Ovary (tissue), 9 donors: ENCODE results near the gene RGS10. TPM values are rescaled to one million over a fixed set of nuclear protein-coding genes. Genes with fewer than 3 reads are reported as not detected.
A peak's percentile ranks its signal among the peaks of the same experiment; 100 is the strongest.

ENCODE experiments used
- DNase-seq, 5 donors: peaks; one replicate each; pipeline ENCODE4 v3.0.0-alpha.2; 2019 to 2020
- H3K27ac ChIP-seq, 2 donors: fragments of 200-600 bp; one replicate each; pipeline versions ENCODE4 v1.5.1 to v1.8.0; 2019 to 2022
- H3K27me3 ChIP-seq: fragments of 200-600 bp; one replicate; pipeline ENCODE4 v1.8.0; 2022
- H3K36me3 ChIP-seq: fragments of 200-600 bp; sonication (generic); one replicate; pipeline ENCODE4 v1.5.1; 2019
- H3K4me1 ChIP-seq: one replicate; pipeline ENCODE4 v1.8.1; 2013; ENCODE audit warnings: mild to moderate bottlenecking, moderate library complexity; ENCODE audit not compliant: insufficient read depth
- H3K4me3 ChIP-seq: fragments of 200-600 bp; sonication (generic); one replicate; pipeline ENCODE4 v1.5.1; 2017
- H3K9me3 ChIP-seq, 2 donors: fragments of 200-600 bp in 1 of 2; sonication (generic) in 1 of 2; one replicate each; pipeline versions ENCODE4 v1.5.1 to v1.8.1; 2013 to 2019; ENCODE audit warnings: mild to moderate bottlenecking in 1 of 2, moderate library complexity in 1 of 2
- CTCF ChIP-seq, 3 donors: fragments of 450-650 bp in 2 of 3; fragments of 200-600 bp in 1 of 3; IDR thresholded peaks; one replicate each; pipeline versions ENCODE4 v1.5.1 to v1.8.0; 2016 to 2022; ENCODE audit warnings: antibody characterized with exemption in 3 of 3, mild to moderate bottlenecking in 1 of 3
- EP300 ChIP-seq: sonication (generic); formaldehyde crosslinking; IDR thresholded peaks from one replicate; pipeline ENCODE4 v1.6.1; 2017; ENCODE audit warnings: antibody characterized with exemption
- POLR2A ChIP-seq: fragments of 450-650 bp; IDR thresholded peaks from one replicate; pipeline ENCODE4 v1.6.1; 2017; ENCODE audit warnings: antibody characterized with exemption, mild to moderate bottlenecking, moderate library complexity
- WGBS, 3 donors: extraction: QIAGEN DNeasy Blood & Tissue Kit in 1 of 3; methylation state at CpG; one replicate each; pipeline versions ENCODE4 v1.1.5 to v1.1.7; 2013 to 2017; 5-methylcytosine and 5-hydroxymethylcytosine counted together
- intact Hi-C, 4 donors: fragments of 100-400 bp; cut with DNase I; formaldehyde crosslinking; loops; one replicate each; pipeline versions ENCODE4 v1.11.0 to v1.15.1; 2022 to 2023
- polyA plus RNA-seq, 2 donors: library from polyadenylated mRNA; stranded (reverse); fragments of 200-250 nt in 1 of 2; fragments of 350-450 nt in 1 of 2; fragmentation: Illumina TruSeq in 1 of 2; extraction: RNeasy Lipid Tissue Mini Kit (QIAGEN cat#74804) in 1 of 2; gene quantifications; one replicate each; pipeline ENCODE4 v1.2.3, GENCODE V29; 2013 to 2014
- total RNA-seq, 7 donors: library from RNA; depleted of rRNA in 2 of 7; stranded (reverse); fragments of >200 nt in 2 of 7; fragmentation: NEBNext Ultra II Directional in 3 of 7; extraction: Animal tissue kit (Norgen Biotek cat#: 25700) in 3 of 7; gene quantifications; one replicate each; pipeline versions ENCODE4 v1.1.0 to v1.2.4, GENCODE V29; 2016 to 2023
- donor health status: DM: no; HTN: no; CAD: no; lungs with moderate emphysema.
- donor health status: DM: no; HTN: no; CAD: no.
- donor health status: Bipolar disorder and iron deficiency.
- donor health status: DM: yes; HTN: yes; CAD: no.
- donor health status: DM: no; HTN: no; CAD: no.
- donor health status: DM: yes; HTN: yes; CAD: no.

Gene RGS10
- total and polyA plus RNA-seq, 9 donors, result 7.6 to 63.3 (median 20.4) TPM

GRCh38 chr10:119509909-119510451 lies 32.5 kb downstream of the RGS10 start:
- Histone ChIP-seq H3K4me3 (no peak overlapping the region), H3K27ac (no peak overlapping the region), H3K27me3 (no peaks in the 10 kb centered on the region), H3K36me3 (no peaks in the 10 kb centered on the region), H3K9me3 (no peaks in the 10 kb centered on the region), H3K4me1 (peaks cover 3% of the 10 kb centered on the region)
- 65 to 70% (median 66%) methylated on average over 10 of the region's 10 CpGs for WGBS, 3 donors
- TF ChIP-seq POLR2A, result no peak
- TF ChIP-seq EP300, result no peak
- TF ChIP-seq CTCF (IDR thresholded peaks at IDR 0.05), result no peak
- intact Hi-C loops, result no loop called here
- DNase-seq, result no peak

- WGBS, 3 donors, result 90 to 98% (median 97%) methylated on average over 5 of the region's 5 CpGs
- intact Hi-C loops, result no loop called here
- Histone ChIP-seq H3K27ac (no peak overlapping the region), H3K9me3 (no peaks in the 10 kb centered on the region), H3K4me1 (peaks cover 3% of the 10 kb centered on the region), H3K27me3 (no peaks in the 10 kb centered on the region), H3K36me3 (no peaks in the 10 kb centered on the region), H3K4me3 (no peak overlapping the region)
- no peak for DNase-seq
- TF ChIP-seq POLR2A (no peak), EP300 (no peak), CTCF (IDR thresholded peaks at IDR 0.05) (no peak)
Measured at GRCh38 chr10:119507115-119507514, 35.4 kb downstream of the RGS10 start.

DNA sequence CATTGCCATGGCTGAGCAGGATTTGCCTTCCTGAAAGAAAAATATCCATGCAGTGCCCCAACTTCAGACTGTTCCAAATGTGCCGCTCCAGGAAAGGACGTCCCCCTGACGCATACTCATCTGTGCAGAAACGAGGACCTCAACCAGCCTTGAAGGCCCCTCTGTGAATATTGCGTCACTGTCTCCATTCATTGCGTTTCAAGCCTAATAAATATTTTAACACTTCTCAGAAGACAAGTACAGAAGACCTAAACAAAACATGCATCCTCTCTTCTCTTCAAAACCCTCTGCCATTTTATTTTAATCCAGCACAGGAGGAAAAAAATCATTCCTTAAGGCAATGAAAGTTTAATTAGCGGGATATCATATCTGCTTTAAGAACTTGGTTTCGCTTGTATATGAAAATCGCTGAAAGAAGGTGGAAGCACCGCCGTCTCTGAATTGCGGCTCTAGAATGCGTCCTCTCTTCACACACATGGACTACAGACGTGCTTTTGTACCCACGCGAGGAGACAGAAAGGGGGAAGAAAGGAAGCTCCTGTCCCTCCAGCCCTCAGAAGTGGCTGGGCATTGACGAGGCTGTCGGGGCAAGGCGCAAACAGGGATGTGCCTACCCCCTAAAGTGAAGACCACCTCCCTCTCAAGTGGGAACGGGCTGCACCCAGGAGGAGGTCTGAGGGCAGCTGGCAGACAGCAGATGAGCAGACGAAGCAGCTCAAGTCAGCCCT lies 36.8 kb downstream of the RGS10 start:
- TF ChIP-seq CTCF (IDR thresholded peaks at IDR 0.05) (no peak), POLR2A (no peak), EP300 (no peak)
- Histone ChIP-seq H3K4me1 (peaks cover 3% of the 10 kb centered on the region), H3K27ac (no peak overlapping the region), H3K27me3 (no peaks in the 10 kb centered on the region), H3K4me3 (no peak overlapping the region), H3K36me3 (no peaks in the 10 kb centered on the region), H3K9me3 (no peaks in the 10 kb centered on the region)
- WGBS, 3 donors, result 80 to 82% (median 81%) methylated on average over 21 of the region's 21 CpGs
- no peak for DNase-seq
- intact Hi-C loops, result no loop called here

- no peaks in the 10 kb centered on the region for H3K36me3 ChIP-seq
- H3K4me3 ChIP-seq, result no peak overlapping the region
- intact Hi-C loops, result no loop called here
- no peak overlapping the region for H3K27ac ChIP-seq
- no peaks in the 10 kb centered on the region for H3K9me3 ChIP-seq
- peak in 1 of 5 donors; percentile 56 for DNase-seq
- TF ChIP-seq EP300, result no peak
- no peak for TF ChIP-seq POLR2A
- TF ChIP-seq CTCF (IDR thresholded peaks at IDR 0.05), result no peak
- WGBS, 3 donors, result 25 to 36% (median 31%) methylated on average over 12 of the region's 12 CpGs
- peaks cover 3% of the 10 kb centered on the region for H3K4me1 ChIP-seq
- no peaks in the 10 kb centered on the region for H3K27me3 ChIP-seq
Measured at GRCh38 chr10:119505131-119505551, 37.4 kb downstream of the RGS10 start.
